Memory B cell (primary cell): Measurements from ENCODE around the gene SLC38A10.
A peak's percentile ranks its signal among the peaks of the same experiment; 100 is the strongest.

Source experiments
- ATAC-seq: fragments of 150-1000 bp; cut with Tn5 transposase; 2 replicates; pipeline ENCODE4 v1.10.0; 2021; ENCODE audit warnings: low read depth, mild to moderate bottlenecking, moderate library complexity
- DNase-seq, 2 donors: peaks; one replicate each; pipeline ENCODE4 v3.0.0; 2022; ENCODE audit warnings: low spot score in 2 of 2
- H3K27ac Mint-ChIP-seq: one replicate; pipeline ENCODE4 v1.8.0; 2022; ENCODE audit warnings: mild to moderate bottlenecking, moderate library complexity, mixed read lengths
- H3K27me3 Mint-ChIP-seq: one replicate; pipeline ENCODE4 v1.8.0; 2022; ENCODE audit warnings: mixed read lengths
- H3K36me3 Mint-ChIP-seq: one replicate; pipeline ENCODE4 v1.8.0; 2022; ENCODE audit warnings: mild to moderate bottlenecking, mixed read lengths
- H3K4me1 Mint-ChIP-seq: one replicate; pipeline ENCODE4 v1.8.0; 2022; ENCODE audit warnings: mixed read lengths
- H3K4me3 Mint-ChIP-seq: one replicate; pipeline ENCODE4 v1.8.0; 2022; ENCODE audit warnings: mild to moderate bottlenecking, moderate library complexity, mixed read lengths
- H3K9me3 Mint-ChIP-seq: one replicate; pipeline ENCODE4 v1.8.0; 2022; ENCODE audit warnings: mixed read lengths

SLC38A10 gene

DNA sequence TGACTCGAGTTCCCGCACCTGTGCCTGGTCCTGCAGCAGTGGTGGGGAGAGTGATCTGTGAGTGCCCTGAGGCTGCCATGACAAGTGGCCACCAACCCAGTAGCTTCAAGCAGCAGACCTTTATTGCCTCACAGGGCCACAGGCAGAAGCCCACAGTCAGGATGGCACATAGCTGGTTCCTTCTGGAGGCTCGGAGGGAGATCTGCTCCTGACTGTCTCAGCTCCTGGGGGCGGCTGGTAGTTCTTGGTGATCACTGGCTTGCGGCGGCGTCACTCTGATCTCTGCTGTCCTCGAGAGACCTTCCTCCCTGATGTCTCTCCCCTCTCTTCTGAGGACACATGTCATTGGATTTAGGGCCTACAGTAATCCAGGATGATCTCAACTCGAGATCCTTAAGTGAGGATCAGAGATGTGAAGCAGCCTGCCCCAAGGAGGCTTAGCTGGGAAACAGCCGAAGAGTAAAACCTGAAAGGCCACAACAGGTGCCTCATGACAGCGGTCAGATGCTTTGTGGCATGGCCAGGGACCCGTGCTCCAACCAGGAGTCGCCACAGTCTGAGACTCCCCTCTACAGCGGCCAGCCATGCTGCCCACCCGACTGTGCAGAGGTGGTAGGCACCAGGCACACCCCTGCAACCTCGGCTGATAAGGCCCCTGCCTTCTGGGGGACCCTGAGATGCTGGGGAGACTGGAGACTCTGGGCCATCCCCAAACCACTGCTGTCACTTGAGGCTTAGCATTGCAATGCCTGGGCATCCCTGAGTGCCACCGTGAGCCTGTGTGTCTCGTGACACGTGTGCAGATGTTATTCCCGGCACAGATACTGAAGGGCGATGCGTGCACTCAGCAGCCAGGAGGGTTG, 30.0 kb upstream of the SLC38A10 start:
- ATAC-seq (no peak), DNase-seq (no peak)
- no peak overlapping the region for H3K4me3 Mint-ChIP-seq
- H3K9me3 Mint-ChIP-seq, result no peaks in the 10 kb centered on the region
- H3K36me3 Mint-ChIP-seq, result no peaks in the 10 kb centered on the region
- no peak overlapping the region for H3K27ac Mint-ChIP-seq
- H3K27me3 Mint-ChIP-seq, result peaks cover 11% of the 10 kb centered on the region
- H3K4me1 Mint-ChIP-seq, result no peaks in the 10 kb centered on the region

DNA sequence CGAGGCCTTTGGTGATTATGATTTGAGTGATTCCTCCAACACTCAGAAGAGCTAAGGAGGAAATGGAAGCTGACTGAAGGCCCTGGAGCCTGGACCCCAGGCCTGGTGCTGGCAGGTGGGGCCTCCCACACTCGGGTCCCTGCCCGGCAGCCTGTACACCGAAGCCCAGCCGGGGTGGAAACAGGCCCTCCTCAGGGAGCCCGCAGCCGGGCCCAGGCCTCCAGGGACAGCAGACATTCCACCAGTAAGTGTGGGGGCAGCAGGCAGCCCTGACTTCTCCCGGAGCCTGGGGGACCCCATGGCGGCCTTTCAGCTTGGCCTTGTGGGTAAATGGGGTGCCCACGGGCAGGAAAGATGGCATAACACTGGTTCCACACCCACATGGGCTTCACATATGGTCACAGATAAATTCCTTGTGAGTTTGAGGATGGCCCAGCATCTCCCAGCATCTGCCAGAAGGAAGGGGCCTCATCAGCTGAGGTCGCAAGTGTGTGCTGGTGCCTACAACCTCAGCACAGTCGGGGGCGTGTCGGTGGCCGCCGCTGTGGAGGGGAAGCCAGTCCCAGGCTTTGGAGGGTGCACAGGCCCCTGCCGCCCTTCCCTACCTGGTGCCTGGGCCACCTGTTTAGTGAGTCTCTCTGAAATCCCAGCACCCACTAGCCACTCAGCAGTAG, 29.2 kb upstream of the SLC38A10 start:
- H3K27ac Mint-ChIP-seq, result no peak overlapping the region
- ATAC-seq, result no peak
- no peaks in the 10 kb centered on the region for H3K4me1 Mint-ChIP-seq
- H3K9me3 Mint-ChIP-seq, result no peaks in the 10 kb centered on the region
- DNase-seq, result no peak
- H3K4me3 Mint-ChIP-seq, result no peak overlapping the region
- no peaks in the 10 kb centered on the region for H3K36me3 Mint-ChIP-seq
- H3K27me3 Mint-ChIP-seq, result peaks cover 10% of the 10 kb centered on the region

DNA sequence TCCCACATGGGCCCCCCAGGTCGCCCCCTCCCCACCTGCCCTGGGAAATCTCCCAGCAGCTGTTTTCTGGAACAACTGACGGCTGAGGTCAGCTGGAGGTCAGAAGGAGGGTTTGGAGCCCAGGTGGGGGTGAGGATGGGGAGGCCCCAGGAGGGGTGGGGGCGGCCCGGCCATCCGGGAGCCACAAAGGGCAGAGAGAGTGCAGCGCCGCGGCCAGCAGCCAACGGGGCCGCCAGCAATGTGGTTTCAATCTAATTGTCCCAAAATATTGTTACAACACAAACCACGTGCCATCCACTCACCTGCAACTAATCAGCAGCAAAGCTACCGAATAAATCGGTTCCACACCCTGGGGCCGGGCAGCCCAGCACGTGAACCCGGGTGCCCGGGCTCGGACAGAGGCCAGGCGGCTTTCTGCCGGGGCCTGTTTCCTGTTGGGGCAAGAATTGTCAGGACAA, 28.3 kb upstream of the SLC38A10 start:
- no peak overlapping the region for H3K4me3 Mint-ChIP-seq
- H3K9me3 Mint-ChIP-seq, result no peaks in the 10 kb centered on the region
- H3K27ac Mint-ChIP-seq, result no peak overlapping the region
- H3K27me3 Mint-ChIP-seq, result peaks cover 11% of the 10 kb centered on the region
- no peaks in the 10 kb centered on the region for H3K4me1 Mint-ChIP-seq
- no peak for ATAC-seq
- H3K36me3 Mint-ChIP-seq, result no peaks in the 10 kb centered on the region
- DNase-seq, result no peak

DNA sequence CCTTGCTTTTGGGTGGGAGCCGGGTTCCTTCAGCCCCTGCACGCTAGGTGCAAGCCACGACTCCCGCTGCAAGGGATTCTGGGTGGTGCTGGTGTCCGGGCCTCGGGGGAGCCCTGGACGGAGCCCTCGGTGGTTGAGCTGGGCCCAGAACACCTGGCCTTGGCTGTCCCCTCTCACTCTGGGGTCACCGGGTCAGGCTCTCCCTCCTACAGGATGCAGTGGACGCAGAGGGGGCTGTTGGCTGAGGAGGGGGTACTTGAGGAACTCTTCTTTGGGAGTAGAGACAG, 27.9 kb upstream of the SLC38A10 start:
- Mint-ChIP-seq H3K9me3 (no peaks in the 10 kb centered on the region), H3K27me3 (peaks cover 10% of the 10 kb centered on the region), H3K27ac (no peak overlapping the region), H3K36me3 (no peaks in the 10 kb centered on the region), H3K4me3 (no peak overlapping the region), H3K4me1 (no peaks in the 10 kb centered on the region)
- no peak for ATAC-seq
- DNase-seq, result no peak

DNA sequence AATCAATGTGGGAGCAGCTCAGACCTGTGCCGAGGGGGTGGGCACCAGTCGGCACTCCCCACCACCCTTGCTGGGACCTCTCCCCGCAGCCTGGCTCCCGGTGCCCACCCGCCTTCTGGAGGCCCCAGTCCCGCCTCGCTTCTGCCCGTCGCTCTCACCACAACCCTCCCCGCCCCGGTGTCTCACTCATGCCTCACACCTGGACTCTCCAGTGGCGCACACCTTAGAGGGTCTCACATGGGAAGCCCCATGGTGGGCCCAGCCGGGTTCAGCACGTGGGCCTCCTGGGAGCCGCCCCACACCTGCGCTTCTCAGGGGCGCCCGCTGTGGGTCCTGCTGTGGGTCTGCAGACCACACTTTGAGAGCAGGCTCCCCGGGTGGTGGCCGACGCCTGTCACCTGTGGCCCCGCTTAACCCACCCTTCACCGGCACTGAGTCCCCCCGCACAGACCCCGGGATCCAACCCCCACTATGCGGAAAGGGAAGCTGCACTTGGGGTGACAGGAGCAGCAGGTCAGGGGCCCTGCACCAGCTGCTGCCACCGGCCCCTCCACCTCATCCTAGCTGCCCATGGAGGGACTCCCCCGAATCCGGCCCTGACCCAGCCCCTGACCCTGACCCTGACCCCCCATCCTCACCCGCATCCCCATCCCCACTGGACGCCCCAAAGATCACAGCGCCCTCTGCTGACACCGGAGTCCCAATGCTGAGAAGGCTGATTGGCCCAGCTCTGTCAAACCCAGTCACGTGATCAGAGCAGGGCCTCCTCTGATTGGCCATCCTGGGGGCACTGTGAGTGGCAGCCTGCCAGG, 27.4 kb upstream of the SLC38A10 start:
- H3K36me3 Mint-ChIP-seq, result no peaks in the 10 kb centered on the region
- H3K4me1 Mint-ChIP-seq, result no peaks in the 10 kb centered on the region
- peaks cover 10% of the 10 kb centered on the region for H3K27me3 Mint-ChIP-seq
- no peaks in the 10 kb centered on the region for H3K9me3 Mint-ChIP-seq
- no peak for DNase-seq
- peak; percentile 39 for ATAC-seq
- no peak overlapping the region for H3K27ac Mint-ChIP-seq
- H3K4me3 Mint-ChIP-seq, result no peak overlapping the region

DNA sequence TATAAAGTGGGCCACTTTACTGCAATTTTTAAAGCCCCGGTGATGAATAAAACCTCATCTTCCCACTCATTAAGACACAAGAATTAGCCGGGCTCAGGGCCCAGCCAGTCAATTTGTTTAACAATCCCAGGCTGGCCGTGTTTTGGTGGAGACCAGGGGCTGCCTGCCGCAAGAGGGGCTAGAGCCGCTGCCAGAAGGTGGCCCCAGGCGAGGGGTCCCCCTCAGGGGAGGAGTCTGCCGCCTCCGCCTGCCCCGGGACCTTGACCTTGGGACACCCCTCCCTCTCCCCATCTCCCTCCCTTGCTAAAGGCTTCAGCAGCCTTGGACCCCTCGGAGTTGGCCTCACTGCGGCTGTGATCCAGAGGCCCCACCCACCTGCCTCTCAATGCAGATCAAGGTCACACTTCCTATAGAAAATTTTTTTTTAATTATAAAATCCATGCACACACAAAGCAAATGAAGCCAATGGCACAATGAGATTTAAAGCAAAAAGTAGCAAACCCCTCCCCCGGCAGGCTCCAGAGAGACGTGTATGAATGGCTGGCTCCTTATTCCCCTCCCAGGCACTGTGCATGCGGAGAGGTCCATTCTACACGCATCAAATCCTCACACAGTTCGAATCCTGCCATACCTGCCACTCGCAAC, 23.0 kb upstream of the SLC38A10 start:
- no peaks in the 10 kb centered on the region for H3K9me3 Mint-ChIP-seq
- peaks cover 7% of the 10 kb centered on the region for H3K27me3 Mint-ChIP-seq
- ATAC-seq (no peak), DNase-seq (no peak)
- no peaks in the 10 kb centered on the region for H3K4me1 Mint-ChIP-seq
- no peak overlapping the region for H3K4me3 Mint-ChIP-seq
- no peaks in the 10 kb centered on the region for H3K36me3 Mint-ChIP-seq
- no peak overlapping the region for H3K27ac Mint-ChIP-seq

DNA sequence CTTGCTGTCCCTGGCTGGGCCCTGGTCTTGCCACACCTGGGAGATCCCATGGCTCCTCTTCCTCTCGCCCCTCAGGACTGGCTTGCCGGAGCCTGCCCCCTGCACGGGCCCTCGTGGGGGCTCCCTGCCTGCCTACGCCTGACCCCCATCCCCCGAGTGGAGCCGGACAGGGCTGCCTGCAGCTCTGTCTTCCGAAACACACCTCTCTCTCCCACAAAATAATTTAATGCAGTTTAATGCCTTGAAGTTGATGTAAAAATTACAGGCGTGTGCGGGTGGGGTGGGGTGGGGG, 22.4 kb upstream of the SLC38A10 start:
- ATAC-seq (no peak), DNase-seq (no peak)
- no peaks in the 10 kb centered on the region for H3K9me3 Mint-ChIP-seq
- H3K4me3 Mint-ChIP-seq, result no peak overlapping the region
- H3K36me3 Mint-ChIP-seq, result no peaks in the 10 kb centered on the region
- no peak overlapping the region for H3K27ac Mint-ChIP-seq
- H3K27me3 Mint-ChIP-seq, result peaks cover 7% of the 10 kb centered on the region
- no peaks in the 10 kb centered on the region for H3K4me1 Mint-ChIP-seq

DNA sequence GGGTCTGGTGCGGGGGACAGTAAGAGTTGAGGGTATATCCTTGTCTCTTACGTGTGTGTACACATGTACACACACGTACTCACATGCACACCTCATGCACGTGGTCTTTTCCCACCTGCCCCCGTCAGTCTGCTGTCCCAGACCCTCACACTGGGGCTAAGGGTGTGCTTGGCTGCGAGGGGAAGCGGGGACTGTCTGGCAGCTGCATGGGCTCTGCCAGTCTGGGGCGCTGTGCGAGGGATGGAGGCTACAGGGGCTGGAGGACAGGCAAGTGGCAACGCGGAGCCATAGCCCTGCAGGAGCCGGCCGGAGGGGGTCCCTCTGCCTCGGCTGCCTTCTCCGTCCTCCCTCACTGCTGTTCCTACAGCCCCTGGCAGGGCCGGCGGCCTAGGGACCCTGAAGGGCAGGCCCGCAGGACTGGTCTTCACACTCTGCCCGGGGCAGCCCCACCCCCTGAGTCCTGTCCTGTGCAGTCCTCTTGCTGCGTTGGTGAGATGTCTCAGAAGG, 20.8 kb upstream of the SLC38A10 start:
- DNase-seq (no peak), ATAC-seq (no peak)
- no peaks in the 10 kb centered on the region for H3K9me3 Mint-ChIP-seq
- no peak overlapping the region for H3K27ac Mint-ChIP-seq
- H3K4me1 Mint-ChIP-seq, result no peaks in the 10 kb centered on the region
- no peak overlapping the region for H3K4me3 Mint-ChIP-seq
- H3K36me3 Mint-ChIP-seq, result no peaks in the 10 kb centered on the region
- H3K27me3 Mint-ChIP-seq, result peaks cover 8% of the 10 kb centered on the region

DNA sequence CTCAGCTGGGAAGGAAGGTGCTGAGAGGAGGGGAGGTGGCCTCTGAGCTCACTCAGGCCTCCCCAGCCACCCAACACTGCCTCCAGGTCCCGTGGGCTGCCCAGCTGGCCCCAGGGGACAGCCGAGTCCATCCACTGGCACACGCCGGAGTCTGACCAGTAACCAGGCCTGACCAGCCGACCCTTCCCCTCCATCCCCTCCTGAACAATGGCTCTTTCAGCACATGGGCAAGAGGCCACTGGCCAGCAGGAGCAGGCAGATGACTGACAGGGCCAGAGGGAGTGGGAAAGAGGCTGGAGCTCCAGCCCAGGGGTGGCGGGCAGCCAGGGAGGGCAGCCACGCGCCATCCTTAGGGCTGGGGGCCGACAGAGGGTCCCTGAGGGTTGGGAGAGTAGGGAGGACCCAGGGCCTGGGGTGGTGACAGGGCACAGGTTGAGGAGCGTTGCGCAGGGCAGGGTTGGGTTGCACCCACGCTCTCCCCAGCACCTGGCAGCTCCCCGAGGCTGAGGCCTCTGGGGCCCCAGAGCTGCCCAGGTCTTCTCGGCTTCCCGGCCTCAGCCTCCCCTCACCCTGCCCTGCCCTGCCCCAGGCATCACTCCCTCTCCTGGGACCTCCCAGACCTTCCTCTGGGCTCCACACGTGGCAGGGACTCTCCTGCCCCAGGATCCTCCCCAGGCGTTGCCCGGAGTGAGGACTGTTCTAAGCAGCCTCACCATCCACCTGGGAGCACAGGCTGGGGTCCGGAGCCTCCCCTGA, 20.2 kb upstream of the SLC38A10 start:
- Mint-ChIP-seq H3K4me3 (no peak overlapping the region), H3K27ac (no peak overlapping the region), H3K27me3 (peaks cover 6% of the 10 kb centered on the region), H3K9me3 (no peaks in the 10 kb centered on the region), H3K4me1 (no peaks in the 10 kb centered on the region), H3K36me3 (no peaks in the 10 kb centered on the region)
- DNase-seq, result no peak
- ATAC-seq, result no peak

DNA sequence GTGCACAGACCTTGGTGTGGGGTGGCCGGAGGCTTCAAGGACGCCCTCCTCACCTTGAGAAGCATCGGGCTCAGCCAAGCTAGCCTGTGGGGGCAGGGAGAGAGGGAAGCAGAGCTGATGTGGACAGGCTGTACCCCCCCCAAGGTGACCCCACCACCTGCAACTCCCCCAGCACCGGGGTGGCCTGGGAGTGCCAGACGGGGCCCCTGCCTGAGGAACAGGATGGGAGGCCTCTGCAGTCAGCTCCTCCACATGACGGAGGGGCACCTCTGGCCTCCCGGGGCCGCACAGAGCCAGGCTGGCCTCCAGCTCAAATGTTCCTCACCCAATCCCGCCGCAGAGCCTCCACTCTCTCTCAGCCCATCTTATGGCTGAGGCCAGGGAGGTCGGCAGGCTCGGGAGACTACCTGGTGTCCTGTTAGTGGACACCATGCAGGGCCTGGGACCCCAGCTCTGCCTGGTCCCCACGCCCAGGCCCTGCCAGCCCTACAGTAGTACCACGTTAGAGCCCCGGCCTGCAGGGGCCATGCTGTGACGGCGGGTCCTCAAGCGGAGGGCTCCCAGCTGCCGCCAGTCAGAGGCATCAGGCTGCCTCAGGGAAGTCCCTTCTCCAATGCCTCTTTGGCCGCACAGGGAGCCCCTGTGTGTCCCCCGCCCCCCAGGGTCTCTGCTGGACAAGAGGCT, 19.4 kb upstream of the SLC38A10 start:
- ATAC-seq (no peak), DNase-seq (no peak)
- Mint-ChIP-seq H3K9me3 (no peaks in the 10 kb centered on the region), H3K27me3 (peaks cover 6% of the 10 kb centered on the region), H3K27ac (no peak overlapping the region), H3K4me3 (no peak overlapping the region), H3K36me3 (no peaks in the 10 kb centered on the region), H3K4me1 (no peaks in the 10 kb centered on the region)

DNA sequence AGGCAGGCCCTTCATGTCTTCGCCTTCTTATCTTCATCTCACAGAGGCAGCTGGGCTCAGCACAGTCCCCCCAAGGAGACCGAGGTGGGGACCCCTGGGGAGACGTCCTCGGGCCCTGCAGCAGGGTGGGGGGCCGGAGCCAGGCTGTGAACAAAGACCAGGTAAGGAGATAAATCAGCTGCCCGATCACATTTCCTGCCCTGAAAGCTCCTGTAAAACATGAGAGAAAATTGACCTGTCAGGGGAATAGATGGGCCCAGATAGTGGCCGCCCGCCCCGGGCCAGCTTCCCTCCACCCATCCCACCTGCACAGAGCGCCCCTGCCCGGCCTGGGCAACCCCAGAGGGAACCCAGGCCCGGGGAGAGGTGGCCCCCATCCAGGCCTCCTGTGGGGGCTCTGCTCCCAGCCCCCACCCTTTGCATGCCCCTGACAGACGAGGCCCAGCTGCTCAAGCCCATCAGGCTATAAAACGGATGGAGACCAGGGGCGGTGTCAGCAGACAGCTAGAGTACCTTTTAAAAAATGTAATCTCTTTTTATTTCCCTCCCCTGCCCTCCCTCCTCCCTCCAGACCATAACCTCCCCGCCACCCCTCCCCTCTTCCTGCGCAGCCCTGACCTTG, 18.8 kb upstream of the SLC38A10 start:
- Mint-ChIP-seq H3K4me3 (no peak overlapping the region), H3K27ac (no peak overlapping the region), H3K36me3 (no peaks in the 10 kb centered on the region), H3K4me1 (no peaks in the 10 kb centered on the region), H3K27me3 (peaks cover 6% of the 10 kb centered on the region), H3K9me3 (no peaks in the 10 kb centered on the region)
- ATAC-seq, result no peak
- DNase-seq, result no peak

DNA sequence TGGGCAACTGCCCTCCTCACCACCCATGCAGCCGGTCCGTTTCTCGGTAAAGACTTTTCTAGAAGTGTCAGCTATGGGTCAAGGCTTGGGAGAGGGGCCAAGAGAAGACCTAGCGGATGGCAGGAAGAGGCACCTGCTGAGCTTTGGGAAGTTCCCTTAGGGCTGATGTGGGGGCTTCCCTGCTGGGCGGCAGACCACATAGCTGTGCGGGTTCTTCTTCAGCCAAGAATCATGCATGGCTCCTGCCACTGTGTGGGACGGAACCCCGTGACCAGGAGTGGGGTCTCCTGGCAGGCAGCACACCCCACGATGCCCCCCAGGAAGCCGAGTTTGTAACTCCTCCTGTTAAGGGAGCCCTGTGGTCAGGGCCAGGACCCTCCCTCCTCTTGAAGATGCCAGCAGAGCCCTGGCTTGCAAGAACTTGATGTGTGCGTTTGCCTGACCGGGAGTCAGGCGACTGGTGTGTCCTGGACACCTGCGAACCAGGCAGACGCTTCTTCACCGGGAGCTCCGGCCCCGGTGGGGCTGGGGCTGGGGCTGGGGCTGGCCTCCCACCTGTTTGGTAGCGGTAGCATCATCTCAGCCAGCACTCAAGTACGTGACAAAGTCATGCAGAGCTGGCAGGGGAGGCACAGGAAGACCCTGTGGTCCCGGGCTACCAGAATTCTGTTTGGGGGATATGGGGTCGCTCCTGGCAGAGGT, 17.7 kb upstream of the SLC38A10 start:
- Mint-ChIP-seq H3K27ac (no peak overlapping the region), H3K27me3 (peaks cover 4% of the 10 kb centered on the region), H3K36me3 (no peaks in the 10 kb centered on the region), H3K4me3 (no peak overlapping the region), H3K9me3 (no peaks in the 10 kb centered on the region), H3K4me1 (peaks cover 2% of the 10 kb centered on the region)
- DNase-seq, result no peak
- ATAC-seq, result no peak
